HFFc6 (cell line): ENCODE data around the gene PALMD. TPM values are rescaled to one million over a fixed set of nuclear protein-coding genes. Genes with fewer than 3 reads are reported as not detected.

Source experiments
- DNase-seq: peaks from one replicate; pipeline ENCODE4 v3.0.0-alpha.2; 2018
- H3K27ac Mint-ChIP-seq: 2 replicates; pipeline ENCODE4 v1.8.0; 2020; ENCODE audit warnings: mild to moderate bottlenecking, mixed read lengths
- H3K27me3 Mint-ChIP-seq: 2 replicates; pipeline ENCODE4 v1.8.0; 2021; ENCODE audit warnings: mild to moderate bottlenecking, moderate library complexity, mixed read lengths; ENCODE audit not compliant: insufficient read depth
- H3K36me3 Mint-ChIP-seq: 2 replicates; pipeline ENCODE4 v1.8.0; 2021; ENCODE audit warnings: low read depth, mixed read lengths
- H3K4me1 Mint-ChIP-seq: 2 replicates; pipeline ENCODE4 v1.8.0; 2020; ENCODE audit warnings: low read depth, mixed read lengths
- H3K4me3 Mint-ChIP-seq: 2 replicates; pipeline ENCODE4 v1.8.0; 2020; ENCODE audit warnings: mild to moderate bottlenecking, moderate library complexity, mixed read lengths
- H3K9me3 Mint-ChIP-seq: 2 replicates; pipeline ENCODE4 v1.8.0; 2020; ENCODE audit warnings: mild to moderate bottlenecking, mixed read lengths
- long read RNA-seq: library from polyadenylated mRNA; unstranded; transcript quantifications from one replicate; pipeline ENCODE4 v2.0.0, GENCODE V29; 2019
- total RNA-seq, 6 experiments: library from RNA; stranded (reverse); fragmentation: NEBNext Ultra II Directional; extraction: Animal tissue kit (Norgen Biotek cat#: 25700); gene quantifications; 2 replicates in 1 of 6; 3 replicates in 5 of 6; pipeline ENCODE4 v1.2.3, GENCODE V29; 2021
- TF ChIP-seq, protein P1 (sequence below): fragments of 200-600 bp; sonication (generic); IDR thresholded peaks from 2 replicates; pipeline ENCODE4 v1.5.0; 2021; ENCODE audit warnings: antibody characterized with exemption, mild to moderate bottlenecking

Gene PALMD, protein sequence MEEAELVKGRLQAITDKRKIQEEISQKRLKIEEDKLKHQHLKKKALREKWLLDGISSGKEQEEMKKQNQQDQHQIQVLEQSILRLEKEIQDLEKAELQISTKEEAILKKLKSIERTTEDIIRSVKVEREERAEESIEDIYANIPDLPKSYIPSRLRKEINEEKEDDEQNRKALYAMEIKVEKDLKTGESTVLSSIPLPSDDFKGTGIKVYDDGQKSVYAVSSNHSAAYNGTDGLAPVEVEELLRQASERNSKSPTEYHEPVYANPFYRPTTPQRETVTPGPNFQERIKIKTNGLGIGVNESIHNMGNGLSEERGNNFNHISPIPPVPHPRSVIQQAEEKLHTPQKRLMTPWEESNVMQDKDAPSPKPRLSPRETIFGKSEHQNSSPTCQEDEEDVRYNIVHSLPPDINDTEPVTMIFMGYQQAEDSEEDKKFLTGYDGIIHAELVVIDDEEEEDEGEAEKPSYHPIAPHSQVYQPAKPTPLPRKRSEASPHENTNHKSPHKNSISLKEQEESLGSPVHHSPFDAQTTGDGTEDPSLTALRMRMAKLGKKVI
- not detected for total RNA-seq
- long read RNA-seq: 0 reads

GRCh38 chr1:99645699-99646531 lies at the start of gene PALMD:
Gene PALMD, plus strand, starts transcription at chr1:99646113. Its CDS starts 205 bp downstream, at chr1:99646318.
- Mint-ChIP-seq H3K36me3 (no peaks in the 10 kb centered on the region), H3K27ac (no peak within 1 kb of the TSS), H3K27me3 (peaks cover 12% of the 10 kb centered on the region), H3K4me3 (peak within 1 kb of the TSS; percentile 12), H3K9me3 (no peaks in the 10 kb centered on the region), H3K4me1 (peaks cover 5% of the 10 kb centered on the region; the same call in 1 of the 2 replicates)
- DNase-seq: no peak
- TF ChIP-seq, protein P1, sequence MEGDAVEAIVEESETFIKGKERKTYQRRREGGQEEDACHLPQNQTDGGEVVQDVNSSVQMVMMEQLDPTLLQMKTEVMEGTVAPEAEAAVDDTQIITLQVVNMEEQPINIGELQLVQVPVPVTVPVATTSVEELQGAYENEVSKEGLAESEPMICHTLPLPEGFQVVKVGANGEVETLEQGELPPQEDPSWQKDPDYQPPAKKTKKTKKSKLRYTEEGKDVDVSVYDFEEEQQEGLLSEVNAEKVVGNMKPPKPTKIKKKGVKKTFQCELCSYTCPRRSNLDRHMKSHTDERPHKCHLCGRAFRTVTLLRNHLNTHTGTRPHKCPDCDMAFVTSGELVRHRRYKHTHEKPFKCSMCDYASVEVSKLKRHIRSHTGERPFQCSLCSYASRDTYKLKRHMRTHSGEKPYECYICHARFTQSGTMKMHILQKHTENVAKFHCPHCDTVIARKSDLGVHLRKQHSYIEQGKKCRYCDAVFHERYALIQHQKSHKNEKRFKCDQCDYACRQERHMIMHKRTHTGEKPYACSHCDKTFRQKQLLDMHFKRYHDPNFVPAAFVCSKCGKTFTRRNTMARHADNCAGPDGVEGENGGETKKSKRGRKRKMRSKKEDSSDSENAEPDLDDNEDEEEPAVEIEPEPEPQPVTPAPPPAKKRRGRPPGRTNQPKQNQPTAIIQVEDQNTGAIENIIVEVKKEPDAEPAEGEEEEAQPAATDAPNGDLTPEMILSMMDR: no peak

- Mint-ChIP-seq H3K9me3 (no peaks in the 10 kb centered on the region), H3K36me3 (no peaks in the 10 kb centered on the region), H3K4me3 (peak overlapping the region; percentile 29; the same call in 1 of the 2 replicates), H3K27ac (peak overlapping the region; percentile 70; the same call in 1 of the 2 replicates), H3K4me1 (peaks cover 33% of the 10 kb centered on the region), H3K27me3 (no peaks in the 10 kb centered on the region)
- TF ChIP-seq, protein P1: no peak
- DNase-seq: no peak
Observed at GRCh38 chr1:99598738-99599411, 47.0 kb upstream of the PALMD start.

DNA sequence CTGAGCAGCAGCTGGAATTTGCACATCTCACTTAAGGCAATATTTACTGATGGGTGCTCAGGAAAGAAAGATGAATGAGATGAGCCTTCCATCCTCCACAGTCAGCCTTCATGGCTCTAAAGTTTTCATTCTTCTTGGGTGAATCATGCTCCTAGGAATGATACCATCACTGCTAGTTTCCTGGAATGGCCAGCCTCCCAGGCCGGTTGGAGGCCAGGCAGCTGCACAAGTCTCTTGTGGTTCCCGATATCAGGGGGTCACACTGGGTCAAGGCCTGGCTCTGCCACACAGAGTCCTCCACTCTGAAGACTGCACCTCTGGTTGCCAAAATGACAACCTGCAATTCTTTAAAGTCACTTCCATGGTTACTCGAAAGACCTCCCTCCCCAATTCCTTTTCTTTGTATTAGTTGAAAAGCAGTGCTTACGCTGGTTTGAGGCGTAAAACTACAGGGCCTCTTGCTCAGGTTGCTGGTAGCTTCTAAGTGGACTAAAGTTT lies 46.2 kb upstream of the PALMD start:
- TF ChIP-seq, protein P1: no peak
- DNase-seq: peak; percentile 65
- Mint-ChIP-seq H3K4me1 (peaks cover 40% of the 10 kb centered on the region), H3K27ac (peak overlapping the region; percentile 70), H3K9me3 (no peaks in the 10 kb centered on the region), H3K27me3 (no peaks in the 10 kb centered on the region), H3K36me3 (no peaks in the 10 kb centered on the region), H3K4me3 (no peak overlapping the region)

DNA sequence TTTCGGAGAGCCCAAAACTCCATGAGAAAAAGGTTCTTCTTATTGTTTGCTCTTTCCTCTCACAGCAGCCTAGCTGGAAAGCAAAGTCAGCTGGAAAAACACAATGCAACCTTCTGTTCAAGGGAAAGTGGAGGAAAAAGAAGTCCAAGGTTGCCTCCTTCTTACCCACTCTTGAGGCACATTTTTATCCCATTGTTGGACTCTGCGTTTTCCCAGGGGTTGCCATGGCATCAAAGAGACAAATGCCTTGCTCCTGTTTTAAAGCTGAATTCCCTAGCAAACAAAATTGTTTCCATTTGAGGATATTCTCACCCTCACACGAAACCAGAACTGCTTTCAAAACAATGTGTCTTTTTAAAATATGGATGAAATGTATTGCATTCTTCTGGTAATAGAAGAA lies 45.1 kb upstream of the PALMD start:
- no peaks in the 10 kb centered on the region for H3K36me3 Mint-ChIP-seq
- H3K4me1 Mint-ChIP-seq: peaks cover 41% of the 10 kb centered on the region
- TF ChIP-seq, protein P1: no peak

DNA sequence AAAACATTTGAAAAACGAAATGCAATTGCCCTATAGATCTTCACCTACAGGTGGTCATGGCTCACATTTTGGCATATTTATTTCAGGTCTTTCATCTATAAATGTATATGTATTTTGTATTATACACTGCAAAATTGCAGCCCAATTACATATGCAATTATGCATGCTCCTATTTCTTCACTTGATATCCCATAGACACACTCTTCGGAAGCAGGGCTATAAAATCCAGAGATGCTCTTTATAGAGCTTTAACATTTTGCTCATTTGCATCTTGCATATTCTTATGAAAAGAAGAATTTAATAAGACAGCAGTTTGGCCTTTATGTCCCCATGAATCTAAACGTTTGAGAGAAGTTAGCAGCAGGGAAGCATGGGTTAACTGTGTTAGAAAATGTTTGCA lies 44.7 kb upstream of the PALMD start:
- no peak for DNase-seq
- H3K36me3 Mint-ChIP-seq: no peaks in the 10 kb centered on the region
- peaks cover 45% of the 10 kb centered on the region for H3K4me1 Mint-ChIP-seq
- H3K4me3 Mint-ChIP-seq: no peak overlapping the region
- H3K27ac Mint-ChIP-seq: no peak overlapping the region
- H3K27me3 Mint-ChIP-seq: no peaks in the 10 kb centered on the region
- H3K9me3 Mint-ChIP-seq: no peaks in the 10 kb centered on the region
- TF ChIP-seq, protein P1: no peak

More for the DNA sequence above, 45.1 kb upstream of the PALMD start:
- Mint-ChIP-seq H3K27ac (no peak overlapping the region), H3K4me3 (no peak overlapping the region), H3K27me3 (no peaks in the 10 kb centered on the region), H3K9me3 (no peaks in the 10 kb centered on the region)
- DNase-seq: no peak
